HEK293 (cell line): Measurements from ENCODE around the gene DISC1.

ENCODE experiments used
- ATF2 ChIP-seq: fragments of 450-650 bp; formaldehyde crosslinking; IDR thresholded peaks from 2 replicates; pipeline ENCODE4 v1.5.1; 2016; ENCODE audit warnings: missing biosample characterization, missing genetic modification characterization, low read depth
- GFI1B ChIP-seq: fragments of 450-650 bp; formaldehyde crosslinking; IDR thresholded peaks from 2 replicates; pipeline ENCODE4 v1.5.1; 2016; ENCODE audit warnings: missing biosample characterization, missing genetic modification characterization
- GLI4 ChIP-seq: fragments of 450-650 bp; formaldehyde crosslinking; IDR thresholded peaks from 2 replicates; pipeline ENCODE4 v1.5.1; 2016; ENCODE audit warnings: missing biosample characterization, missing genetic modification characterization
- GLIS1 ChIP-seq: fragments of 450-650 bp; formaldehyde crosslinking; IDR thresholded peaks from 2 replicates; pipeline ENCODE4 v1.5.1; 2016; ENCODE audit warnings: missing biosample characterization, missing genetic modification characterization
- IKZF3 ChIP-seq: fragments of 450-650 bp; IDR thresholded peaks from 2 replicates; pipeline ENCODE4 v1.5.0; 2018; ENCODE audit warnings: missing biosample characterization, mild to moderate bottlenecking, missing genetic modification characterization, moderate library complexity
- KLF9 ChIP-seq: fragments of 450-650 bp; formaldehyde crosslinking; IDR thresholded peaks from 2 replicates; pipeline ENCODE4 v1.5.1; 2016; ENCODE audit warnings: missing biosample characterization, missing genetic modification characterization, low read depth
- OSR2 ChIP-seq: fragments of 450-650 bp; formaldehyde crosslinking; IDR thresholded peaks from 2 replicates; pipeline ENCODE4 v1.5.1; 2016; ENCODE audit warnings: missing biosample characterization, missing genetic modification characterization
- YY1 ChIP-seq: fragments of 450-650 bp; formaldehyde crosslinking; IDR thresholded peaks from 2 replicates; pipeline ENCODE4 v1.5.1; 2018; ENCODE audit warnings: missing biosample characterization, missing genetic modification characterization
- ZBTB1 ChIP-seq: fragments of 450-650 bp; formaldehyde crosslinking; IDR thresholded peaks from 2 replicates; pipeline ENCODE4 v1.5.1; 2016; ENCODE audit warnings: missing biosample characterization, missing genetic modification characterization
- ZBTB17 ChIP-seq: fragments of 450-650 bp; formaldehyde crosslinking; IDR thresholded peaks from 2 replicates; pipeline ENCODE4 v1.5.1; 2016; ENCODE audit warnings: missing biosample characterization, missing genetic modification characterization
- ZBTB44 ChIP-seq: fragments of 450-650 bp; IDR thresholded peaks from 2 replicates; pipeline ENCODE4 v1.5.1; 2018; ENCODE audit warnings: missing biosample characterization, mild to moderate bottlenecking, missing genetic modification characterization
- ZNF10 ChIP-seq: fragments of 450-650 bp; formaldehyde crosslinking; IDR thresholded peaks from 2 replicates; pipeline ENCODE4 v1.5.1; 2017; ENCODE audit warnings: missing biosample characterization, missing genetic modification characterization
- ZNF133 ChIP-seq: fragments of 450-650 bp; formaldehyde crosslinking; IDR thresholded peaks from 2 replicates; pipeline ENCODE4 v1.5.1; 2016; ENCODE audit warnings: missing biosample characterization, missing genetic modification characterization
- ZNF138 ChIP-seq: fragments of 450-650 bp; formaldehyde crosslinking; IDR thresholded peaks from 2 replicates; pipeline ENCODE4 v1.5.1; 2016; ENCODE audit warnings: missing biosample characterization, missing genetic modification characterization, borderline replicate concordance
- ZNF366 ChIP-seq: fragments of 450-650 bp; formaldehyde crosslinking; conservative IDR thresholded peaks from 2 replicates; pipeline ENCODE4 v1.5.1; 2016; ENCODE audit warnings: missing biosample characterization, missing genetic modification characterization
- ZNF473 ChIP-seq: fragments of 450-650 bp; formaldehyde crosslinking; IDR thresholded peaks from 2 replicates; pipeline ENCODE4 v1.5.1; 2017; ENCODE audit warnings: missing biosample characterization, missing genetic modification characterization
- ZNF488 ChIP-seq: fragments of 450-650 bp; formaldehyde crosslinking; IDR thresholded peaks from 2 replicates; pipeline ENCODE4 v1.5.1; 2016; ENCODE audit warnings: missing biosample characterization, missing genetic modification characterization
- ZNF501 ChIP-seq: fragments of 450-650 bp; formaldehyde crosslinking; IDR thresholded peaks from 2 replicates; pipeline ENCODE4 v1.5.1; 2016; ENCODE audit warnings: missing biosample characterization, missing genetic modification characterization
- ZNF513 ChIP-seq: fragments of 450-650 bp; IDR thresholded peaks from 2 replicates; pipeline ENCODE4 v1.5.1; 2018; ENCODE audit warnings: missing biosample characterization, missing genetic modification characterization
- ZNF692 ChIP-seq: fragments of 450-650 bp; formaldehyde crosslinking; IDR thresholded peaks from 2 replicates; pipeline ENCODE4 v1.5.1; 2016; ENCODE audit warnings: missing biosample characterization, missing genetic modification characterization
- ZNF76 ChIP-seq: fragments of 450-650 bp; formaldehyde crosslinking; IDR thresholded peaks from 2 replicates; pipeline ENCODE4; 2016; ENCODE audit warnings: low read depth, missing biosample characterization, missing genetic modification characterization, borderline replicate concordance
- ZNF768 ChIP-seq: fragments of 450-650 bp; formaldehyde crosslinking; IDR thresholded peaks from 2 replicates; pipeline ENCODE4 v1.5.1; 2018; ENCODE audit warnings: missing biosample characterization, mild to moderate bottlenecking, missing genetic modification characterization
- ZNF776 ChIP-seq: fragments of 450-650 bp; formaldehyde crosslinking; IDR thresholded peaks from 2 replicates; pipeline ENCODE4 v1.5.0; 2017; ENCODE audit warnings: missing biosample characterization, missing genetic modification characterization, borderline replicate concordance
- ZNF843 ChIP-seq: fragments of 450-650 bp; formaldehyde crosslinking; IDR thresholded peaks from 2 replicates; pipeline ENCODE4 v1.5.1; 2016; ENCODE audit warnings: missing biosample characterization, missing genetic modification characterization
- ZSCAN16 ChIP-seq: fragments of 450-650 bp; formaldehyde crosslinking; IDR thresholded peaks from 2 replicates; pipeline ENCODE4 v1.5.1; 2016; ENCODE audit warnings: missing biosample characterization, missing genetic modification characterization
- ZSCAN30 ChIP-seq: fragments of 450-650 bp; IDR thresholded peaks from 2 replicates; pipeline ENCODE4 v1.5.1; 2018; ENCODE audit warnings: missing biosample characterization, mild to moderate bottlenecking, missing genetic modification characterization, moderate library complexity
- TF ChIP-seq, protein P1 (sequence below): fragments of 450-650 bp; formaldehyde crosslinking; IDR thresholded peaks from 2 replicates; pipeline ENCODE4 v1.5.1; 2016; ENCODE audit warnings: missing biosample characterization, missing genetic modification characterization
- TF ChIP-seq, protein P2 (sequence below): fragments of 450-650 bp; formaldehyde crosslinking; IDR thresholded peaks from 2 replicates; pipeline ENCODE4 v1.5.1; 2016; ENCODE audit warnings: missing biosample characterization, missing genetic modification characterization, low read depth

The DISC1 gene

GRCh38 chr1:231934797-231935196 lies 308.2 kb downstream of the DISC1 start (continued):
- TF ChIP-seq KLF9 (tag by site-specific recombination), result no peak
- no peak for TF ChIP-seq ZNF488 (tag by site-specific recombination)
- TF ChIP-seq ZNF692 (tag by site-specific recombination), result peak; percentile 23; the same call in 1 of the 2 replicates
- TF ChIP-seq ZNF473 (tag by site-specific recombination), result no peak
- TF ChIP-seq ZNF76, result no peak
- TF ChIP-seq YY1 (tag by site-specific recombination), result no peak
- TF ChIP-seq ZNF138 (tag by site-specific recombination), result no peak
- TF ChIP-seq, protein P1, sequence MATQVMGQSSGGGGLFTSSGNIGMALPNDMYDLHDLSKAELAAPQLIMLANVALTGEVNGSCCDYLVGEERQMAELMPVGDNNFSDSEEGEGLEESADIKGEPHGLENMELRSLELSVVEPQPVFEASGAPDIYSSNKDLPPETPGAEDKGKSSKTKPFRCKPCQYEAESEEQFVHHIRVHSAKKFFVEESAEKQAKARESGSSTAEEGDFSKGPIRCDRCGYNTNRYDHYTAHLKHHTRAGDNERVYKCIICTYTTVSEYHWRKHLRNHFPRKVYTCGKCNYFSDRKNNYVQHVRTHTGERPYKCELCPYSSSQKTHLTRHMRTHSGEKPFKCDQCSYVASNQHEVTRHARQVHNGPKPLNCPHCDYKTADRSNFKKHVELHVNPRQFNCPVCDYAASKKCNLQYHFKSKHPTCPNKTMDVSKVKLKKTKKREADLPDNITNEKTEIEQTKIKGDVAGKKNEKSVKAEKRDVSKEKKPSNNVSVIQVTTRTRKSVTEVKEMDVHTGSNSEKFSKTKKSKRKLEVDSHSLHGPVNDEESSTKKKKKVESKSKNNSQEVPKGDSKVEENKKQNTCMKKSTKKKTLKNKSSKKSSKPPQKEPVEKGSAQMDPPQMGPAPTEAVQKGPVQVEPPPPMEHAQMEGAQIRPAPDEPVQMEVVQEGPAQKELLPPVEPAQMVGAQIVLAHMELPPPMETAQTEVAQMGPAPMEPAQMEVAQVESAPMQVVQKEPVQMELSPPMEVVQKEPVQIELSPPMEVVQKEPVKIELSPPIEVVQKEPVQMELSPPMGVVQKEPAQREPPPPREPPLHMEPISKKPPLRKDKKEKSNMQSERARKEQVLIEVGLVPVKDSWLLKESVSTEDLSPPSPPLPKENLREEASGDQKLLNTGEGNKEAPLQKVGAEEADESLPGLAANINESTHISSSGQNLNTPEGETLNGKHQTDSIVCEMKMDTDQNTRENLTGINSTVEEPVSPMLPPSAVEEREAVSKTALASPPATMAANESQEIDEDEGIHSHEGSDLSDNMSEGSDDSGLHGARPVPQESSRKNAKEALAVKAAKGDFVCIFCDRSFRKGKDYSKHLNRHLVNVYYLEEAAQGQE, result no peak
- TF ChIP-seq ZBTB17 (tag by site-specific recombination), result 0 out of 2 replicates have a peak, but pooled peaks have one; percentile 45
- peak; percentile 78 for TF ChIP-seq ZSCAN30
- no peak for TF ChIP-seq ATF2 (tag by site-specific recombination)
- no peak for TF ChIP-seq ZNF366
- TF ChIP-seq, protein P2, sequence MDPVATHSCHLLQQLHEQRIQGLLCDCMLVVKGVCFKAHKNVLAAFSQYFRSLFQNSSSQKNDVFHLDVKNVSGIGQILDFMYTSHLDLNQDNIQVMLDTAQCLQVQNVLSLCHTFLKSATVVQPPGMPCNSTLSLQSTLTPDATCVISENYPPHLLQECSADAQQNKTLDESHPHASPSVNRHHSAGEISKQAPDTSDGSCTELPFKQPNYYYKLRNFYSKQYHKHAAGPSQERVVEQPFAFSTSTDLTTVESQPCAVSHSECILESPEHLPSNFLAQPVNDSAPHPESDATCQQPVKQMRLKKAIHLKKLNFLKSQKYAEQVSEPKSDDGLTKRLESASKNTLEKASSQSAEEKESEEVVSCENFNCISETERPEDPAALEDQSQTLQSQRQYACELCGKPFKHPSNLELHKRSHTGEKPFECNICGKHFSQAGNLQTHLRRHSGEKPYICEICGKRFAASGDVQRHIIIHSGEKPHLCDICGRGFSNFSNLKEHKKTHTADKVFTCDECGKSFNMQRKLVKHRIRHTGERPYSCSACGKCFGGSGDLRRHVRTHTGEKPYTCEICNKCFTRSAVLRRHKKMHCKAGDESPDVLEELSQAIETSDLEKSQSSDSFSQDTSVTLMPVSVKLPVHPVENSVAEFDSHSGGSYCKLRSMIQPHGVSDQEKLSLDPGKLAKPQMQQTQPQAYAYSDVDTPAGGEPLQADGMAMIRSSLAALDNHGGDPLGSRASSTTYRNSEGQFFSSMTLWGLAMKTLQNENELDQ (tag by site-specific recombination), result no peak
- no peak for TF ChIP-seq ZNF10
- TF ChIP-seq GFI1B (tag by site-specific recombination), result no peak
- TF ChIP-seq ZNF843 (tag by site-specific recombination), result peak; percentile 90
- no peak for TF ChIP-seq GLI4 (tag by site-specific recombination)
- no peak for TF ChIP-seq ZSCAN16
- TF ChIP-seq ZNF513 (tag by site-specific recombination), result peak; percentile 20; the same call in 1 of the 2 replicates
- no peak for TF ChIP-seq ZNF776 (tag by site-specific recombination)
- no peak for TF ChIP-seq ZBTB44 (tag by site-specific recombination)
- TF ChIP-seq ZNF133 (tag by site-specific recombination), result no peak
- no peak for TF ChIP-seq IKZF3 (tag by site-specific recombination)
- 0 out of 2 replicates have a peak, but pooled peaks have one; percentile 7 for TF ChIP-seq ZNF501 (tag by site-specific recombination)
- TF ChIP-seq OSR2 (tag by site-specific recombination), result peak; percentile 38; the same call in 1 of the 2 replicates
- no peak for TF ChIP-seq ZNF768 (tag by site-specific recombination)
- TF ChIP-seq ZBTB1 (tag by site-specific recombination), result peak; percentile 58; the same call in 1 of the 2 replicates
- TF ChIP-seq GLIS1 (tag by site-specific recombination), result peak; percentile 67
